Measurements from ENCODE around the gene ARAP1.

Gene ARAP1

DNA sequence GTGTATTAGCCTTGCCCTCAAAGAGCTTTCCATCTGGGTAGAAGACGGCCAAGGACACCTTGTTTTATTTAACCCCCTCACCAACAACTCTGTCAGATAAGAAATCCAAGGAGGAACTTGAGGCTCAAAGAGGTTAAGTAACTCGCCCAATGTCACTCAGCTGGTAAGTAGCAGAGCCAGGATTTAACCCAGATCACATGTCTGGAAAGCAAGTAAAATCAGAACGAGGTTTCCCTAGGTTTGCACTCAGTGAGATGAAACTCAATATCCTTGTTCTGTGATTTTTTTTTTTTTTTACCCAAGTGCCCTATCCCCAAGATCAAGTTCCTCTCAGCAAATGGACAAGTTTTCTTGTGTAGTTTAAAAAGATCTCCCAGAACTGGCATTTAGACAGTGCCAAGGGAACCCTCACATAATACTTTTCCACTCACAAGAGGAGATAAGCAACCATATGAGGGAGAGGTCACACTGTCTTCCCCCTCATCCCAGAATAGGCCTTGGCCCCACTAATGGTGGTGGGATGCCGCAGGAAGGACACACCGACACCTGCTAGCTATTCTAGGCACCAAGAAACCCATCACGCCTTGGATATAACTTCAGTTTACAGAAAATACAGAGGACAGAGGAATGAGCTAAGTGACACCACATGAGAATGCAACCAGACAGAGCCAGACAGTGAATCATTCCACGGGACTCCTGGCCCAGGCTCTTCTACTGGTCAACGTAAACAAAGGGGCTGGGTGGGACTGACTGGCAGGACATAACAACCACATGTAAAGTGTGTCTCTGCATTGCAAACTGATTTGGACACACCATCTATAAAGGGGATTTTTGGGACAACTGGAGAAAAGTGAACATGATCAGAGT is 8.6 kb upstream of the ARAP1 start:
- peak; percentile 55 to 70 (median 63) for DNase-seq

DNA sequence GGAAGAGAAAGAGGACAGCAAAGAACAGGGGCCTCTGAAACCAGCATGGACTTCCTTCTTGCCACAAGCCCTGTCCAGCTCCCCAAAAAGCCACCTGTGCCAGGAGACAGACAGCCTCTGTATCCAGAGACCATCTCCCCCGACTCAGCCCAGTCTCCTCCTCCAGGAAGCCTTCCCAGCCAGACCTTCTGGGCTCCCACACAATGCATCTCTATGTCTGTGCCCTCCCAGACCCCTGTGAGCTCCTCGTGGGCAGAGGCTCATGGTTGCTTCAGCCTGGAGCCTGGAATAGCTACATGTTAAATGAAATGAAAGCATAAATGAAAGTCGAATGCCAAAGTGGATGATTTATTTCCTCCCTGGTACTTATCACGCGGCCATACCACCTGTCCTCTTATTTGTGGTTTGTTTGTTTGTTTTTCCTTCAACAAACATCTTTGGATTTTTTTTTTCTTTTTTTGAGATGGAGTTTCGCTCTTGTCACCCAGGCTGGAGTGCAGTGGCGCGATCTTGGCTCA is 7.3 kb upstream of the ARAP1 start:
- DNase-seq: no peak

DNA sequence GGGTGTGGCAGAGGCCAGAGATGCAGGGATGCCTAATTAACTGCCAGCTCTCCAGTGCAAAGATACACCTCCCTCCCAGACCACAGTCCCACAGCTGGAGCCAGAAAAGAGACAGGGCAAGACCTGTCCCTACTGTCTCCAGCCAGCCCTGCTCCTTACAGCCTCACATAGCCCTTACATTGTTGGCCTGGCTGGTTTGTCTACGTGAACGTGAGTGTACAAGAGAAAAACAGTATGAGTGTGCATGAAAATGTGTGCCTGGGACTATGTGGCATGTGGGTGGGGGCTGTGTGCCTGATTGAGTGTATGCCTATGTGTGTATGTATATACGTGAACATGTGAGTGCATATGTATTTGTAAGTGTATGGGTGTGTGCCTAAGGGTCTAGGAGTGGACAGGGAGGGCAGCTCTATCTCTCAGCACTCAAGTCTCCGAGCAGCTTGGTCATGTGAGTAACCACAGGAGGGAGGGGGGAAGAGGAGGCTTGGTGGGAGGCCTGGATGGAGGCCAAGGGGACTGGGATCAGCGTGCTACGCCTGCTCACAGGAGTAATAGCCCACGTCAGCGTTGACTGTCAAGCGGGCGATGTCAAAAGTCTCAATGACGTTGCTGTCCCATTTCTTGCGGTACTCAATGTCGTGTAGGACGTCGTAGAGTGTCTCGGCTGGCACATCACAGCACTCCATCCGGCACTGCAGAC is 6.6 kb upstream of the ARAP1 start:
- DNase-seq: peak; percentile 62 to 83 (median 76)

DNA sequence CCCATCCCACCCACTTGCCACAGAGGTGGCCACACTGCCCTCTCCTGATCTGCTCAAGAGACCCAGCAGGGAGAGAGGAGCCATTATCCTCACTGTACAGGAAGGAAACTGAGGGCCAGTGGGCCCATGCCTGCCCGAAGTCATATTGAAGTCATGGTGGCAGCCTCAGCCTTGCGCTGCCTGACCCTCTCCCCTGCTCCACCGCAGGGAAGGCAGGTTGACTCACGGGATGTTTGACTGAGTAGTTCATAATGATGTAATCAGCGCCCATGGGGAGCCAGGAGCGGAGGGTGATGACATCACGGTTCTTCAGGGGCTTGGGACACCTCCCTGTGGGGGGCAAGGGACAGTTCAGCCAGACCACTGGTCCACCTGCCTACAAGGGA is 6.1 kb upstream of the ARAP1 start:
- DNase-seq: peak; percentile 51 to 67 (median 60)

DNA sequence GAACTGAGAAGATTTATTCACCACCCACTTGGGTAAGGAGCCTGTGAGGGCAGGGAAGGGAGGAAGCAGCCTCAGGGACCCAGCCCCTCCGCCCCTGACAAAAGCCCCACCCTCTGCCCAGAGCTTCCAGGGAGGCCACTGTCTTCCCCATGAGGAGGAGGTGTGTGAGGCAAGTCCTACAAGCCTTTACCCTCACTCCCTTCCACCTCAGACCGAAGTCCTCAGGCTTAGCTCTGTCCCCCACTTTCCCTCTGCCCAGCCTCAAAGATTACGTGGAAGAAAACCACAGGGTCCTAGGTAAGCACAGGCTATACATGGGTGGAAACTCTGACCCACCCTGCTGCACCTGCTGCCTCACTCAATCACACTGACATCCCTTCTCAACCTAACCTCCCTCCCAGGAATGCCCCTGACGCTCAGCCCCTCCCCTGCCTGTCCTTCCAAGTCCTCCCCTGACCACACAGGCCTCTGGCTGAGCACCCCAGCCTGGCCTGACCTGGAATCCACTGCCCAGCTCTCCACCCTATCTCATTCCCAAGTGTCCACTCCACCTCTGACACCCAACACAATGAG is 3.6 kb upstream of the ARAP1 start:
- no peak for DNase-seq

DNA sequence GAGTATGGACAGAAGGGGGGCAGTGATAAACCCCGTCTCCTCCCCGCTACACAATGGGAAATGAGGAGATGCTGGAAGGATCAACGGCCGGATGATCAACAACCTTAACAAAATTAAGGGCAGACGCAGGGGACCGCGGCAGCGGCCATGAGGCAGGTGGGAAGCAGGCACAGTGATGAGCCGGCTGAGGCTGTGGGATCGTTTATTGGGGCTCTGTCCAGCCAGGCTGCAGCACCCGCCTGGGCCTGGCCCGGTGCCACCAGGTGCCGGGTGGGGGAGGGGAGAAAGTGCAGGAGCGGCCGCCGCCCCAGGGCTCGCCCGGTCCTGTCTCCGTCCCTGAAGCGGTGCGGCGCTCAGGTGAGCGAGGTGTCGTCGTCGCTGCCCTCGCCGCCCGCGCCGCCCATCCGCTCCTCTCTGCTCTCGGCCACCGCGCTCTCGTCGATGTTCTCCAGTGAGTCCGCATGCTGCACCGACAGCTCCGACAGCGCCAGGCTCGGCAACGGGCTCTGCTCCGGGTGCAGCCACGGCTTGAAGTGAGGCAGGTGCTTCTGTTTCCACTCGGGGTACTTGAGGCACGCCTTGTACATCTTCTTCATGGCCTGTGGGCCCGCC is 2.4 kb upstream of the ARAP1 start:
- DNase-seq: no peak

DNA sequence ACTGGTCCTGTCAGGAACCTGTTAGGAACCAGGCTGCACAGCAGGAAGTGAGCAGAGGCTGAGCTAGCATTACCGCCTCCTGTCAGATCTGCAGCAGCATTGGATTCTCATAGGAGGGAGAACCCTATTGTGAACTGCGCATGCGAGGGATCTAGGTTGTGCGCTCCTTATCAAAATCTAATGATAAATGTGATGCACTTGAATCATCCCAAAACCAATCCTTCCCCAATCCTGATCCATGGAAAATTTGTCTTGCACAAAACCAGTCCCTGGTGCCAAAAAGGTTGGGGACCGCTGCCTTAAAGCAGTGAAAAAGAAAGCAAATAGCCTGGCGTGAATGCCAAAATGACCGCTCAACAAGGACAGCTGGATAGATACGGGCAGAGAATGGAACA is 1.9 kb upstream of the ARAP1 start:
- DNase-seq: no peak

DNA sequence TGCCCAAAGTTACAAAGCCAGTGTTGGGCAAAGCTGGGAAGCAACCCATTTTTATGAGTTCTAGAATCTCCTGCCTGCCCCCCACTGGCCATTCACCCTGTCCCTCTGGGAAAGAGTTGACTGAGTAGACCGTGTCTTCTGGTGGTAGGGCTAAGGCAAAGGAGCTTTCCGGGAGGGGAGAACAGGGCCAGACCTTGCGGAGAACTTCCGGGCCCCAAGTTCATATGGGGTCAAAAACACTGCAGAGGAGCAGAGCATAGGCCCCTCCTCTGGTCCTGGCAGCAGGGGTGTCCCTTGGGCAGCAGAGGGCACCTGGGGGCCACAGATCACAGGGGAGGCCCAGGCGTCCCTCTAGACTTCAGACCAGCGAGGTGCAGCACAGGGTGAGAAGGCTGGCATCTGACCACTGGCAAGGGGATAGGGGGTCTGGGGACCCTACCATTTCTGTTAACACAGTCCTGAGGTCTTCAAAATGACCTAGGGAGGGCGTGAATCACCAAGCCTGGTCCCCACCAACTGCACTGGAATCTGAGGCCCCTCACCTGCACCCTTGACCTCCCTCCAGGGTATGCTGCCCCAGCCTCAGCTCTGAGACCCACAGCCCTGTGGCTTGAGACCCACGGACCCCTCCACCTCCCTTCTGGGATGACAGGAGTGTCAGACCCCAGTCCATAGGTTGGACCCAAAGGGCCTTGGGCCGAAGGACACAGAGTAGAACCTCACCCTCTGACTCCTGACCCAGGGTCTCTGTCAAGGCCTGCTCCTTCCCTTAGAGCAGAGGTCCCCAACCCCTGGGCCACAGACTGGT is 1.3 kb upstream of the ARAP1 start:
- DNase-seq: peak in 2 of 3 donors; percentile 41 to 53

DNA sequence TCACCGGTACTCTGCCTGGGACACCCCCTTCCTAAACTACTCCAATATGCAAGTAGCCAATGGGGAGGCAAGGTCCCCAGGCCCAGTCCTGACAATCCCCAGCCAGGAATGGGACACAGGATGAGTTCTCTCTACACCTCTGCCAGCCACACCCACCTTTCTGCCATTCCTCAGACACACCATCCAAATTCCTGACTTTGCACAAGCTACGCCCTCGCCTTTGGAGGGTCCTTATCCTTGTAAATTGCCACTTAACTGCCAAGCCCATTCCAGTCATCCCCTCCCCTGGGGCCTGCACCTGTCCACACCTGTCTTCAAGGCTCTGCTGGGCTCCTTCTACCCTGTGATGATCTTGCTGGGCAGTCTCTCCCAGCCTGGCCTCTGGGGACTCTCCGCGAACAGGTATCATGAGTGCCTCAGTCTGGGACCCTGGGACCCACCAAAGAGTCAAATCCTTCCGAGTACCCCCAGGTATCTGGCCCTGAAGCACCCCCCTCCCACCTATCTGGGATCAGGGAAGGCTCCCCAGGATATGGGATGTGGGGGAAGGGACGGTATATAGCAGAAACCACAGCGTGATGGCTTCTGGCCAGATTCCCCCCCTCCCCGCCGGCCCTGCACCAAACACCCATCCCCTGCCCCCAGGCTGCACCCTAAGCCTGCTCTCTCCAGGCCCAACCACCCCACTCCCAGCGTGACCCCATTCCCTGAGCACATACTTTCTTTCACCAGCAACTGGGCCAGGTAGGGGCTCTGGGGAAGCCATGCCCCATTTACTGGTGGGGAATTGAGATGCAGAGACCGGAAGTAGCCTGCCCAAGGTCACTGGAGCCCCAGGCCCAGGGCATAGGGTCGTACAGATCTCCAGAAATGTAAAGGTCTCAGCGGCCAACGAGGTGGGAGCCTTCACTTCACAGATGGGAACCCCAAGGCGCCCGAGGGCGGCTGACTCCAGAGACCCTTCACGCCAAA is 806 bp downstream of the ARAP1 start:
- no peak for DNase-seq

DNA sequence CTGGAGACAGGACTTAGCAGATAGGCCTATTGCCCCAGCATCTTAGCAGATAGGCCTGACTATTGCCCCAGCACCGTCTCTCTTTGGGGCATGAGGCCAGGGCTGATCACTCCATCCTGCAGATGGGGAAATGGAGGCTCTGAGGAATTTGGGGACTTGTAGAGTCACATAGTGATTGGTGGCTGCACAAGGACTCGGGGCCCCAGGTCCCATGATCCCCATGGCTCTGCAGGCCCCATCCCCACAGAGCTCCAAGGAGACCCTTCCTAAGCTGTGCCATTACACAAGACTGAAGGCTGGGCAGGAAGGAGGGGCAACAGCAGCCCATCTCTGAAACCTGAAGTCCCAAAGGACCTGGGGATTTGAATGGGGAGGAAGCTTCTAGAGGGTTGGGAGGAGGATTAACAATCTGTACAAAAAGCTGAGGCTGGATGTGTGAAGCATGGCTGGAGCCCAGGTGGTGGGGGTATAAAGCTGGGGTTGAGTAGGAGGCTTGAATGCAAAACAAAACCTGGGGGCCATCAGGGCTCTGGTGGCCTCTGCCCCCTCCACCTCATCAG is 1.6 kb downstream of the ARAP1 start:
- DNase-seq: no peak

DNA sequence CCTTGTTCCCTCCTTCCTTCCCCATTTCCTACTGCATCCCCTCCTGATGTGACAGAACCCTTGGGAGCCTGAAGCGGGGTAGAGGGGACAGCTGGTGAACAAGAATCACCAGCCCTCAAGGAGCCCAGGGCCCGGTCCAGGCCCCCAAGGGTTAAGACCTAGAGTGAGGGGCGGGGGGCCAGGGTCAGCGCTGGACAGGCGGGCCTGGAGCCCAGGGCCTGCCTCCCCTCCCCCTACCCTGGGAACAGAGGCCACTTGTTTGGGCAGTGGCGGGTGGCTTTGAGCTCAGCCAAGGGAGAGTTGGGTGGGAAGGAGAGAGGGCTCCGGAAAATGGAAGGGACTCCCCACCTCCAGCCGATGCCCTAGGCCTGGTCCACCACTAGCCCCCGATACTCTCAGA is 2.1 kb downstream of the ARAP1 start:
- no peak for DNase-seq

DNA sequence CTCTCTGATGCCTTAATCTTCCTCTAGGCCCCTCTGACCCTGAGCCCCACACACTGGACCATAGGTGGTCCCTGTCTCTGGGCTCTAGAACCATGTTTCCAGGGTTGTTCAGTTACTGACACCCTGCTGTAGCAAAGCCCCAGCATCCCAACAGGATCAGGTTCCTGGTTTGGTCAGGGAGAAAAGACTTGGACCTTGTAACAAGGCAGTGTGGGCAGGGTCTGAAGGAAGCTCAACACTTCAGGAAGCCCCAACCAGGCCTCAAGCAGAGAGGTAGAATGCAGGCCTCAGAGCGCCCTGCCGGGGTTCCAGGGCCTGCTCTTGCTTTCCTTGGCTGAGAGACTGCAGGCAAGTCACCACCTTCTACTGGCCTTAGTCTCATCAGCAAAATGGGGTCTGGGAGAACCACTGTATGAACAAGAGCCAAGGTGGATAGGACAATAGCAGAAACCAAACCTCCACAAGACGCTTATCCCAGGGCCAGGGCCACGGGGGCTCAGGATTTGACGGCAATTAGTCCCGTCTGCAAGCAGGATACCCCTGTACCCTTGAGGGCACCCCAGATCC is 4.8 kb downstream of the ARAP1 start:
- DNase-seq: no peak

DNA sequence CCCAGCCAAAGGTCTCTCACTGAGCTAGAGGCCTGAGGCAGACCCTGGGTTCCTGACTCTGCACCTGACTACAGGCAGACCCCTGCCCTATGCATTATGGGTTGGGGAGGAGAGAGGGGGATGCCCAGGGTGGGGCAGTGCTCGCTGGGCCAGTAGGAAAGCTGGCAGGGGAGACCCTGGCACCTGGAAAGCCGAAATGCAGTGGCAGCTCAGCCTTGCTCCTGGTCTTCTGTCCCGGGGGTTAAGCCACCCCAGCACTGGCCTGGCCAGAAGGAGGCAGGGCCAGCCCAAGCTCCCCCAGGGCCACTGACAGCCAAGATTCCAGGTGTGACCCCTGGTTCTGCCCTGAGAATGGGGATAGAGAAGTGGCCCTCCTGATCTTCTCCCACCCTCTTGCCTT is 5.4 kb downstream of the ARAP1 start:
- DNase-seq: no peak

DNA sequence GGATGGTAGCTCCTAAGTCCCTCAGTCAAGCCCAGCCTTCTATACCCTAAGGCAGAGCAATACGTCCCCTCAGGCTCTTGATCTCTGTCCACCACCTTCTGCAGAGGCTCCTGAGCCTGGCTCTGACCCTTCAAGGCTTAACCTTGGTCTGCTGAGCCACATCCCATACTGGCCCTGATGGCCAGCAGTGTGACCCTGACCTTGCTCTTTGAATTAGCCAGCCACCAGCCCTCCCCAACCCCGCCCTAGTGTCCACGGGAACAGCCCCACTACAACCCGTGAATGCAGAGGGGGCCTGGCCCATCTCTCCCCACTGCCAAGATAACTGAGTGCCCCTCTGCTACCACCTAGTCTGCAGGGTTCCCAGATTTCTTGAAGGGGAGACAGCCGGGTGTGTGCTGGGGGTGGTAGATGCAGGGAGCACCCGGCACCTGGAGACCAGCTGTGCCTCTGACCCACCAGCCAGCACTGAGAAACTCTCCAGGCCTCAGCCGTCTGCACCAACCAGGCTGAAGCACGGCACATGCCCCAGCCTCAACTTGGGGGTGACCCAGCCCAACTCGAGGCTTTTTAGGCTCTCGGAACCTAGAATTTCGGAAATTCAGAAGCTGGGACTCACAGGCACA is 6.2 kb downstream of the ARAP1 start:
- DNase-seq: no peak

DNA sequence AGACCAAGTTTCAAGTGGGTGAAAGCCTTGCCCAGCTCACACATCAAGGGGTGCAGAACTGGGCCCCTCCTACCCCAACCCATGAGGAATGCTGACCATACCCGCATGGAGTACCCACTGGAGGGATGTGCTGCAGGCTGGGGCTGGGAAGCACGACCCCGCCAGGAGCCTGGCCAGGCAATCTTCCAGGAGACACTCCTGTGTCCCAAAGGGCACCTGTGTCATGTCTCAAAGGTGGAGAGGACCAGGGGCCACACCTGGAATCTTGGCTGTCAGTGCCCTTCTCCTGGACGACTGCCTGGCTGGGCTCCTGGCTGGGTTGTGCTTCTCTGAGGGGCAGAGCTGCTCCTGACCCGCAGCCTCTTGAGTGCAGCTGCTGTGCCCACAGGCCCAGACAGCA is 6.7 kb downstream of the ARAP1 start:
- no peak for DNase-seq

DNA sequence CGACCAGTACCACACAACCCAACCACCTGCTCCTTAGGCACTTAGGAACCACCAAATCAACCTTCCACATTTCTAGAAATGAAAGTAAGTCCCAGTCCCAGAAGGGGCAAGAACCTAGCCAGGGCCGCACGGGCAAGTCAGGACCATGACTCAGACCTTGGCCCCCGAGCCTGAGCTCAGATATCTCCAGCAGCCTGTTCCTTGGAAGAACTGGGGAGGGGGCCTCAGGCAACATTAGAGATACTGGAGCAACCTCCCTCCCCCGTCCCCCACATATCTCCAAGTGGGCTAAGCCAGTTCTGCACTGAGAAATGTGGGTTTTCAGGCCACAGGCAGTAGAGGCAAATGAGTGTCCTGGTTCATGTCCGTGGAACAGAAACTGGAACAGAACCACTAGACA is 7.7 kb downstream of the ARAP1 start:
- DNase-seq: no peak

DNA sequence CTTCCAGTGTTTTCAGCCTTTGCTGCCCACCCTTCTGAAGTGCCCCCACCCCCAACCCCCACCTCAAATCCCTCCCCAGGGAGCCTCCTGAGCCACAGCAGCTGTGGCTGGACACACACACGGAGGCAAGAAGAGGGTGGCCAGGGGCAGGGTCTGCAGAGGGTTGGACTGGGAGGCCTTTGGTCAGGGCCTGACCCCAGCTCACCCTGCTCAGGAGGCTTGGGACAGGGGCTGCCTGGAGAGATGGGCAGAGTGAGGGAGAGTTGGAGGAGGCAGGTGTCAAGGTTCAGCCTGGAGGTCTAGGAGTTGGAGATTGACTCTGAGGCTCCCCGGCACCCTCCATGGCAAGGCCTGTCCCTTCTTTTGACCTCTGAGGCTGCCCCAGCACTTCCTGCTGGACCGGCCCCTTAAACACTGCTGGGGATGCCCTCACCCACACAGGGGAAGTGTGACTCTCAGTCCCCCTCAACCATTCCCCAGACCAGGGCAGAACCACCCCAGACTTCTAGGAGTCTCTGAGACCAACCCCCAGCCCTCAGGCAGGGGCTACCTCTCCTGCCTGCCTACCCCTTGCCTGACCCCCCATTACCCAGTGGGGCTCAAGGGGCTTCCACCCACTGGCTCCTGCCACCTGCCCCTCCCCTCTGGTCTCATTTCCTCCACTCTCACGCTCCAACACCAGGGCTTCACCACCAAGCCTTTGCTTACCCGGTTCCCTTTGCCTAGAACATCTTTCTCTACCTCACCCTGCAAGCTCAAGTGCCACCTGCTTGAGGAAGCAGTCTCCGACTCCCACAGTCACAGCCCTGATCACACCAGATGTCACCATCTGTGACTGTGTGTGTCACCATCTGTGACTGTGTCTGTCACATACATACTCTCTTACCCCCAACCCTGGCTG is 8.6 kb downstream of the ARAP1 start:
- DNase-seq: peak; percentile 67 to 70 (median 68)

DNA sequence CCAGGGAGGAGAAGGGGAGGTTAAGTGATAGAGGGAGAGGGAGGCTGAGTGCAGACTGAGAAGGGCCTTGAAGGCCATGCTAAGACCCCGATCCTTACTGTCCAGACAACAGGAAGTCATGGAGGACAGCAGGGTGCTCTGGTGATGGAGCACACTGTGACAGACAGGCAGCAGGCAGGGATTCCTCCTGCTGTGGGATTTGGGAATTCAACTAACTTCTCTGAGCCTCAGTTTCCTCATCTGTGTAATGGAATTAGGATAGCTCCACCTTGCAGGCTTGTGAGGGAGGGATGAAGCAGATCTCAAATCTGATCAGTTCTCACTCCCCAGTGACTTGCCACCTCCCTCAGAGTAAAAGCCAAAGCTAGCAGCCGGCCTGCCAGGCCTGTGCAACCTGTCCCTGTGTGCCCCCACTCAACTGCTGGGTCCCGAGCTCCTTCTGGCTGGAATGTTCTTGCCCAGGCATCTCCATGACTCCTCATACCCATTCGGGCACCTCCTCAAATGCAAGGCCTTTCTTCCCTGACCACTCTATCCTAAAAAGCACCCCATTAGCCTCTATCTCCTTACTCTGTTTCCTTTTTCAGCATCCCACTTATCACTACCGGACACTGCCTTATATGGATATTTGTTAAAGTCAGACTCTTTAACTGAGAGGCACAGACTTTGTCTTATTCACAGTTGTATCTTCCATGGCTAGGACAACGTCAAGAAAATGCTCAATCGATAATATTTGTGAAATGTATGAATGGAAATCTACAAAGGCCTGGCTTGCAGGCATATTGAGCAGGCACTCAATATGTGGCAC is 9.5 kb downstream of the ARAP1 start:
- DNase-seq: no peak

Measured in suppressor macrophage treated with lipopolysaccharide for 1 hour (primary cell).